NCI-H2196 (cell line): ENCODE results near the gene EDRF1.

Source experiments
- DNase-seq: peaks from one replicate; lab custom pipeline; 2025; ENCODE audit not compliant: unreplicated experiment; lab: John Stamatoyannopoulos, UW

EDRF1 gene

DNA sequence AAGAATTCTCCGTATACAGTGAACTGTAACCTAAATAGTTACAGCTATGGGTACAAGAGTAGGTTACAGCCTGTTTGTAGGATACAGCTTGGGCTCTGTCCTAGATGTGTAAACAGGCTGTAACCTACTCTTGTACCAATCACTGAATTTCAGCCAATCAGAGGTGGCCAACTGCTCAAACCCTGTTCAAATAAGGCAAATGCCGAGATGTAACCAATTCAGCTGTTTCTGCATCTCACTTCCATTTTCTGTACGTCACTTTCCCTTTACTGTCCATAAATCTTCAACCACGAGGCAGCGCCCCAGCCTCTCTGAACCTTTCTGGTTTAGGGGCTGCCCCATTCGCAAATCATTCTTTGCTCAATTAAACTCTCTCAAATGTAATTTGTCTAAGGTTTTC, 64.4 kb downstream of the EDRF1 start:
- DNase-seq, result no peak

DNA sequence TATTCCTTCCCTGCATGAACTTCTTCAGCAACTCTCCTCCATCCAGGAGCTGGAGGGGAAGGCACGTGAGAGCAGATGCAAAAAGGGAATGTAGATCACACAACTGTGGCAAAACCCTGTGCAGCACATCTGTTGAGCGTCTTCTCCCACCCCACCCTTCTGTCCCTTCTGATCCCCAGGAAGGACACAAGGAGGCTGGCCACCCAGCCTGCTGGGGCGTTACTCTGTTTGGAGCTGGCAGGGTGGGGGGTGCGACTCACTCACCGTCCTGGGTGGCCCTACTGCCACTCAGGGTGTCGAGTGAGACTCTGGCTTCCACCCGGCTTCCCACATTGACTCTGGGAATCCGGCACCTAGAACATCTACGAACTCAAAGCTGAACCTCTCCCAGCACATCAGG, 66.3 kb downstream of the EDRF1 start:
- DNase-seq, result no peak

DNA sequence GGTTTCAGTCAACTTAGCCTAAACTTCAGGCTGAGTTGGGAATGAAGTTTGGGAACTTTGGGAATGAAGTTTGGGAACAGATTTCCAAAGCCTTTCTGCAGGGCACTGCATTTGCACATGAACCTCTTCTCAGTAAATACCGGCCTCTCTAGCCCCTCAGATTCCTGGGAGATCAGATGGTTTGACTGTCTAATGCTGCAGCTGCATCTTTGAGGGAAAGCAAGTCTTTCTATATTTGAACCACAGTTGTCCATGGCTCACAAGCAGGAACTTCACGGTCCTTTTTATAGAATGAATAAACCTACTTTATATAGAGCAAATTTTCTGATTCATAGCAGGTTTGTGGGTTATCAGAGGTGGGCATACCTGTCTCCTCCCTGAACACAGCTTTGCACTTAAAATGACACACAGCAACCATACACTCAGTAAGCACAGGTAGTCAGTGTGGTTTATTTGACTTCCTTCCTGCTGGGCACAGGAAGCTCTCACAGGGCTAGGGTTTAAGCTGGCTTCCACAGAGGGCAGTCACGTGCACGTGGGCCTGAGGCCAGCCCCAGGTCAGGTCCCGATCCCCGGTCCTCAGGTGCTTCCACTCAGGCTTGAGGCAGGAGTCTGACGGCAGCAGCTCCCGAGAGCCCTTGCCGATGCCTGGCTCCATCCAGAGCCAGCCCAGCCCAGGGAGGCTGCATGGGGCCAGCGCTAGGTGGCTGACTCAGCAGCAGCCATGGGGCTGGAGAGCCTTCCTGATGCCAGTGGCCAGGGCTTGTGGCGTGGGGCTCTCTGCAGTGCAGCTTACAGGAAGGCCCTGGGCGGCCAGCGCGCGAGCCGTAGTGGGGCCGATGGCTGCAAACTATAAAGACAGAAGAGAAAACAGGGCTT, 68.9 kb downstream of the EDRF1 start:
- DNase-seq, result no peak

DNA sequence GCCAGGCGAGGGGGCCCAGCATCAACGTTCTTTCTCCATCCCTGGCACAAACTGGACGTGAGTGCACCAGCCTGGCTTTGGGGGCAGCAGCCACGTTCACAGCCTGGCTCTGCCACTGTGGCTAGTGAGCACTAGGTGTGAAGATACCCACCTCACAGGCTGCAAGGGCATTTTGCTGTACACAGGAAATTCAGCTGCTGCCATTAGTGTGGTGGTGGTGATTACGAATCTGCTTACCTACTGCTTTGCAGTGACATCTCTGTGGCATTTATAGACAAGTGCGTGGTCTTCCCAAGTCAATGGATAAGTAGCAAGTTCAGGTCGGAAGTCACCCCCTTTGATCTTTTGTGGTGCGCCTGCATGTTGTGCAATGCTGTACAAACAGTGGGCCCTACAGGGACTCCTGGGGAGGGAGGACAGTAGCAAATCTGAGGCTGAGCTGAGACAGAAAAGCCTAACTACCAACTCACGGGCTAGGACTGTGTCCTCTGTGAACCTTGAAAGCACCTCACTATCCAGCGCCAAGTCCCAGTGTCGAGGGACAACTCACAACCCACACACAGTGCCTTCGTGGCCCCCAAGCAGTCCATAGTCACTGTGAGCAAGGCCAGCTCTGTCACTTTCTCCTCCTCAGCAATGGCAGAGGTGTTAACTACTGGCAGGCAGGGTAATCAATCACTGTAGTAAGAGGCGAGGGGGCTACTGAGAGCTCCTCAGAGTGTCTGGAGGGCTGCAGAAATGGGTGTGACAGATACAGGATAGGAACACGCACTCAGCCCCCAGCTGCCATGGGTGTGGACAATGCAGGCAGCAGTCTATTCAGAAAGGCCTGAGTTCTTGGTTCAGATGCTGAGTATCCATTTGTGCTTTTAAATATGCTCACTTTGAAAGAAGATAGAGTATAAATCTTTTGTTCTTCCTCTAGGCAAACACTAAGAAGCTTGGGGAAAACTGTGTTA, 73.1 kb downstream of the EDRF1 start:
- DNase-seq, result no peak

DNA sequence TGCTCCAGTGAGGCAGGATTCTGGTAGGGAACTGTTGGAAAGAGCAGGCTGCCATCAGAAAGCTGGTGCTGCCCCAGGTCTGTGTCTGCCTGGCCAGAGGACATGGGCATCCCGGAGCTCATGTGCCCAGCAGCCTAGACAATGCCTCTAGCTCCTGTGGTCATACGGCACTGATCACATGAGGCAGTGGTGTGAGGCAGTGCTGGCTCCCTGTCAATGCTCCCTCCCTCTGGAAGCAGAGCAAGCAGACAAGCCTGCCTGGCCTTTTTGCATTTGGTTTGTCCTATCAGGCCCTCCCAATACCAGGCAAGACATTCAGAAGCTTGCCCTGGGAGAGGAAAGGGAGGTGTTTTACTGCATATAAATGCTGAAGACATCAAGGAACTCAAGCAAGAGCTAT, 75.6 kb downstream of the EDRF1 start:
- no peak for DNase-seq

DNA sequence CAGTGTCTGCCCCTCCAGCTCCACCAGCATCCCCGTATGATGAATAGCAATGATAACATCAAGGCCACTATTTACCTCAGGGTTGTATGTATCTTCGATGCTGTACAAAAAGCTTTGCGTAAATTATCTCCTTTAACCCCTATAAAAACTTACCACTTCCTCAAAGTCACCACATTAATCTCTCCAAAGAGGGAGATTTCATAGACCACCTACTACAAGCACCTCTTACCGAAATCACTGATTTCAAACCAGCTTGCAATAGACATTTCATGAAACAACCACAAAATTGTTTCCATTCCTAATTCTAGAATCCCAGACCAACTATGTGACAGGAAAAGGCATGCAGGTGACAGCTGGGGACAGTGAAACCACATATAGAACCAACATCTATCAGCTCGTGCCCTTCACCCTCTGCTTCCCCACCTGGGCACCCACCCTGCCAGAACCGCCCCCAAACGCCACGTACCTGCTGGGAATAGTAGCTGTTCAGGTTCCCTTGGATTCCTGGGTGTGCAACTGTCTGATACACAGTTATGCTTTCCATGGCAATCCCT, 76.2 kb downstream of the EDRF1 start:
- DNase-seq, result no peak

DNA sequence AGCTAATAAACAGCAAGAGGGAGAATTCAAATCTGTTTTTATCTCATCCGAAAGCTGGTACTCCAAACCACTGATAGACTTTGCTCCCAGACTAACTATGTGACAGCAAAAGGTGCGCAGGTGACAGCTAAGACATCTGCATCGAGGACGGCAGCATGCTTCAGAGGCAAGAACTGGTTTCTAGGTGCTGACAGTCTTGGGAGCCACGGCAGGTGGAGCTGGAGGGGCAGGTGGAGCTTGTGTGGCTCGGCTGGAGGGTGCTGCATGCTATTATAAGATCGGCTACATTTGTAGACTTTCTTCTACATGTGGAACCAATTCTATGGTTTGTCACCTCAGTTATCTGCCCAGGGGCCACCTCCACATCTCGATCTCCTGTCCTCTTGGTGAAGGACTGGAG, 77.9 kb downstream of the EDRF1 start:
- DNase-seq, result no peak

DNA sequence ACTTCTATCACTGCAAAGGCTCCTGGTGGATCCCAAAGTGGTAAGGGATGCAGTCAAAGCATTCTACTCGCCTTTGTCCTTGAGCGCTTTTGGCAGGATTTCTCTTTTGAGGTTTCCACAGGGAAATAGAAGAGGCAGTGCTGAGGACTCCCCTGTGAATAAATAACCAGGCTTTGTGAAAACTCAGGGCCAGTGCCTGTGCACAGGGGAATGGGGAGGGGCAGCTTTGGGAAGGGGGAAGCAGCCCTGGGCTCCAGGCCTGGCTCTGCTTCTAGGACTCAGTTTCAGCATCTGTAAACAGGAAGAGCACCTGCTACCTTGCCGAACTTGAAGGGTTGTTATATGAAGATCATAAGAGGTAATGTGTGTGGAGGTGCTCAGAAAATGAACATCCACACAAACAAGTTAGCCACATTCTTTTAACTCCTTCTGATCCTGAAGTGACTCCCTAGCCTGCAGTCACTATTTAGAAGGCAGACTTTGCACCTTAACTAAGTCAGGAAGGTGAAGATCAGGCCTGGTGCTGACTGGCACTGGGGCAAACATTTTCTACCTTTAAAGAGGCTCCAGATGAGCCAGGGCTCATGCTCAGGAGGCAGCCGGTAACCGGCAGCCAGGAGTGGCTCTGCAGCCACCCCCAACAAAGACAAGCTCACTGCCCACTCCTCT, 78.6 kb downstream of the EDRF1 start:
- no peak for DNase-seq

DNA sequence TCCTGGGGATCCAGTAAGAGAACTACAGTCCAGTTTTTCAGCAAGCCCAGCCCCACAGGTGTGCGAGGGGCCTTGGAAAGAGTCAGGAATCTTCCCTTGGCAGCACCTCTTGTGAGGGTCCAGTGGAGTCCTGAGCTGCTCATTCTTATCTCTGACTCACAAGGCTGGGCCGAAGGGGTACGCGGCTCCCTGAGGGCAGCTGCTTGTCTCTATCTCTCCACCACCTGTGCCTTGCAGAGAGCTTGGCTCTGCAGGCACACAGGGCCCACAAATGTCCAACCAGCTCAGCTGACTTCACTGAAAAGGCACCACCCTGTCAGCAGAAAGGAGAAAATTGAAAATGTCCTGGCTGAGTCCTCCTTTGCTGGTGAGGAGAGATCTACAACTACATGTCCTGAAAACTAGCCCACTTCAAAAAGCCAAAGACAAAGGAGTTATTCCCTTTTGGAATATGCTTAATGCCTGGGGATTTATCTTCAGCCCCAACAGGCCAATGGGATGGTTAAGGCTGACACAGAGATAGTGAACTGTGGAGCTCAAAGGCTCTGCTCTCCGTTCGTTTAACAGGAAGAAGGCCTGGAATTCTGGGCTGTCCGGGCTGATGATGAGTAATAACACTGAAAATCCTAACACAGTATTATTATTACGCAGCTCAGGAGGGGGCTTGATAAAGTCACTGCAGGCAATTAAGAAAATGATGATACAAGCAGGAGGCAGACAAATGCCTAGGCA, 80.1 kb downstream of the EDRF1 start:
- no peak for DNase-seq

DNA sequence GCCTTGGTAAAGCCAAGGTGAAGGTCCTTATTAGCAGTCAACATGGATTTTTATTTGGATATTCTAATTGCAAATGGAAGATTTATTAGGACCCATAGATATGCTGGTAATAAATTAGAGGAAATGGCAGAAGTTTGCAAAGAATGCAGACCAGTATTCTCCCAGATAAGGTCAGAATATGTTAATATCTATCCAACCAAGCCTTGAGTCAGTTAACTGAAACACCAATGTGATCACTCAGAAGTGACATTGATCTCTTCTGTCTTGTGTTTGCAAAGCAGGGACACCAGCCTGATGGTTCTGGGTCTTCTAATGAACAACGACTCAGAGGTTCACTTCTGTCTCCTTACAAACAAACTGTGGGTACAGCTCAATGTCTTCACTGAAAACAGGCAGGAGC, 82.1 kb downstream of the EDRF1 start:
- no peak for DNase-seq

DNA sequence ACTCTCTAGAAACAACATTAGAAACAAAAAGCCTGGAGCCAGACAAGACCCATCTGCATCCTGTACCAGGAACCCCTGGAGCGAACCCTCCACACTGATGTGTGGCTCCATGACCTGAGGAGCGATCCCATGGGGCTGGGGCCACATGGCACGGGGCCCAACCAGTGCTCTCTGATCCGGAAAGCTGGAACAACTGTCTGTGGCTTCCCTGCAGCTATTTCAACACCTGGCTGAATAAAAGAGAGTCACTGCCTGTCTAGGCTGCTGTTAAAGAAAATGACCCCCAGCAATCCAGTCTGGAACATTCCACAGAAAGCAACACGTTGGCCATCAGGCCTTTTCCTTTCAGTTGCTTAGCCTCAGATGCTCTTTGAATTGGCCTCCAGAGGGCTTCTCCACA, 82.6 kb downstream of the EDRF1 start:
- no peak for DNase-seq

DNA sequence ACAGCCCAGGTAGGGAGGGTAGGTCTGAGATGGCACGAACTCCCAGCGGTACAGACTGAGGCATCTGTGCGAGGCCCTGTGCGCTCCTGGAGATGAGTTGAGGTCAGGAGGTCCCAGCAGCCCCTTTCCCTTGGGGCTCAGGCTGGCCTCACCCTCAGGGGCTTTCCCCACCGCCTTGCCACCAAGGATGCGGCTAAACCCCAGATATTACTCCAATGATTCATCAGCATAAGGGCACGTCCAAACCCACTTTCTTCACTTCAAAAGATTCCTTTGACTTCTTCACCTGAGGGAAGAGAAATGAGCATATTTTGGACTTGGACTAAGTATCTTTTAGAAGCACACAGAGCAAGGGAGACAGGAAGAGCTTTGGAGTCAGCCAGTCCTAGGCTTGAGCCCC, 83.2 kb downstream of the EDRF1 start:
- no peak for DNase-seq

DNA sequence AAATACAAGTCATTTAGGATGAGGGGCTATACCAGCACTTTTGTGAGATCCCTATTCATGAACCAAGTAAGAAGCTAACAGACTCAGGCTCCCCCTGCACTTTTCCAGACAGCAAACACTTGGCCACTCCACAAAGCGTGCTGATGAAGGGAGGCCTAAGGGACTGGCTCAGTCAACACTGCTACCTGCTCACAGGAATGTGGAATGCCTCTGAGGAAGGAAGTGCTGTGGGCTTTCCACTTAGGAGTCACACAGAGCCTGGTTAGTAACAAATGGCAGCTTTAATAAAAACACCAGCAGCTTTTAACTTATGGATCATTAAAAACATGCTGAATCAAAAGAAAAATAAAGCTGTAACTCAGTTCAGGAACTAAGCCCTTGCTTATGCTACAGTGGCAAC, 88.5 kb downstream of the EDRF1 start:
- DNase-seq, result no peak

DNA sequence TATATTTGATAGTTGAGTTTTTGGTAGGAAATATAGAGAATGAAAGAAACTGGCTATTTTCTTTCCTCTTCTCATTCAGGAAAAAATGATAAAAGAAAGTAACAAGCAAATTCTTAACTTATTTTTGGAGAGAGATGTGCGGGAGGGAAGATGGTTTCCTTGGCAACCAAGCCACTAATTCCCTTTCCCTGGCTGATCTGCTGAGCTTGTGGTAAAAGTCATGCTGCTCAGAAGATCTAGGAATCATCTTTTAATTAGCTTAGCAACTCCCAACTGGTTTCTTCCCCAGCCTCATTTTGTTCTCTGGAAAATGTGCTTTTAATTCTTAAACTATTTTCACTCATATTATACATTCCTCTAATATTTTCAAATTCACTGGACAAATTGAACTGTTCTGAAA, 91.7 kb downstream of the EDRF1 start:
- no peak for DNase-seq

DNA sequence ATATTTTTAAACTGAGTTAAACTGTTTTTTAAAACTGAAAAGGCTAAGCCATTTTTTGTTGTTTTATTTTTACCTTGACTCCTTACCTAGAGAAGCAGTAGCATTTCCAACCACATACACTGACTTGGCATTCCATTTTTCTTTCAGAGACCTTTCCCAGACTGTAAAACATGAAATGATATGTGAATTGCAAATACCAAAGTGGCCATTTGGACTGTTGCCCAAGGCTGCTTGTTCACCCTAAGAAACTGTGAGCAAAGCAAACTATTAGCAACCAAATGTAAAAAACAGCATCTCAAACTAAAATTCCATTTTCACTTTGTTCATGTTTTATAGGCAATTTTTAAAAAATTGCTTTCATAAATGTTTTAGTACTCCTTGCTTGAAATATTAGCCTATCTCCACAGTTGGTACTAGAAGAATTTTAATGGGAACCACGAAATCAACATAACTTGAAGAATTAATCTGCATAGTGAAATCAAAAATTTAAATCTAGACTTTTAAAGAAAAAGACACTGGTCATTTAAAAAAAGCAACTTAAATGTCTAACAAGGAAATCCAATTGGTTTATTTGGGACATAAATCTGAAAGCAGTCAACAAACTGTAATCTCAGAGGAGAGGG, 92.7 kb downstream of the EDRF1 start:
- no peak for DNase-seq
